Measurements from ENCODE around the gene COG7. TPM values are rescaled to one million over a fixed set of nuclear protein-coding genes. Genes with fewer than 3 reads are reported as not detected.

The COG7 gene
- total RNA-seq, 1 experiment from 2014 or later, result 22.6 TPM

GRCh38 chr16:23357761-23358290 lies 95.2 kb downstream of the COG7 start:
- DNase-seq (ENCODE audit: low spot score), result no peak
- Mint-ChIP-seq H3K27ac (no peak overlapping the region), H3K4me1 (no peaks in the 10 kb centered on the region), H3K4me3 (no peak overlapping the region), H3K36me3 (no peaks in the 10 kb centered on the region), H3K27me3 (ENCODE audit: low read depth) (no peaks in the 10 kb centered on the region), H3K9me3 (peaks cover 4% of the 10 kb centered on the region; the same call in 1 of the 2 replicates)
- no peak for ATAC-seq
- ChIA-PET CTCF (interaction anchor here (0.6 kb wide), 1 partner anchor 9 kb away, joined by 3 read pairs; no protein-coding TSS in a partner anchor), POLR2A (no interaction called here)
- TF ChIP-seq PREB (CRISPR knock-in tag; IDR thresholded peaks at IDR 0.05; ENCODE audit: borderline replicate concordance) (no peak), USF2 (CRISPR knock-in tag; IDR thresholded peaks at IDR 0.05) (no peak), JAZF1 (CRISPR knock-in tag; IDR thresholded peaks at IDR 0.05) (no peak), STAT6 (CRISPR knock-in tag; conservative IDR thresholded peaks at IDR 0.05; ENCODE audit: low read depth) (no peak), ZNF317 (CRISPR knock-in tag; IDR thresholded peaks at IDR 0.05; ENCODE audit: borderline replicate concordance, low read depth) (no peak), SMAD3 (CRISPR knock-in tag; IDR thresholded peaks at IDR 0.05; ENCODE audit: borderline replicate concordance) (no peak), TP53 (CRISPR knock-in tag; IDR thresholded peaks at IDR 0.05) (no peak), ELF4 (CRISPR knock-in tag; IDR thresholded peaks at IDR 0.05; ENCODE audit: low read depth) (no peak), GABPB1 (CRISPR knock-in tag; IDR thresholded peaks at IDR 0.05) (no peak), NFYB (CRISPR knock-in tag; conservative IDR thresholded peaks at IDR 0.05; ENCODE audit: low read depth) (no peak), NR1H2 (CRISPR knock-in tag; IDR thresholded peaks at IDR 0.05) (no peak), CREB1 (CRISPR knock-in tag; IDR thresholded peaks at IDR 0.05) (no peak), HMGXB4 (CRISPR knock-in tag; IDR thresholded peaks at IDR 0.05) (no peak), ZMAT4 (CRISPR knock-in tag; IDR thresholded peaks at IDR 0.05) (no peak), KAT7 (CRISPR knock-in tag; IDR thresholded peaks at IDR 0.05; ENCODE audit: borderline replicate concordance) (no peak), IRF1 (CRISPR knock-in tag; IDR thresholded peaks at IDR 0.05) (no peak), ZNF219 (CRISPR knock-in tag; IDR thresholded peaks at IDR 0.05; ENCODE audit: borderline replicate concordance) (no peak), ZNF532 (CRISPR knock-in tag; IDR thresholded peaks at IDR 0.05; ENCODE audit: borderline replicate concordance) (no peak), E2F5 (CRISPR knock-in tag; IDR thresholded peaks at IDR 0.05) (no peak)
